Measurements from ENCODE around the gene CABLES1. TPM values are rescaled to one million over a fixed set of nuclear protein-coding genes. Genes with fewer than 3 reads are reported as not detected.

Gene CABLES1
- total and polyA plus RNA-seq, 2 of the 4 experiments (the other 2 are of a cell fraction), result 4.7 to 5.7 TPM

DNA sequence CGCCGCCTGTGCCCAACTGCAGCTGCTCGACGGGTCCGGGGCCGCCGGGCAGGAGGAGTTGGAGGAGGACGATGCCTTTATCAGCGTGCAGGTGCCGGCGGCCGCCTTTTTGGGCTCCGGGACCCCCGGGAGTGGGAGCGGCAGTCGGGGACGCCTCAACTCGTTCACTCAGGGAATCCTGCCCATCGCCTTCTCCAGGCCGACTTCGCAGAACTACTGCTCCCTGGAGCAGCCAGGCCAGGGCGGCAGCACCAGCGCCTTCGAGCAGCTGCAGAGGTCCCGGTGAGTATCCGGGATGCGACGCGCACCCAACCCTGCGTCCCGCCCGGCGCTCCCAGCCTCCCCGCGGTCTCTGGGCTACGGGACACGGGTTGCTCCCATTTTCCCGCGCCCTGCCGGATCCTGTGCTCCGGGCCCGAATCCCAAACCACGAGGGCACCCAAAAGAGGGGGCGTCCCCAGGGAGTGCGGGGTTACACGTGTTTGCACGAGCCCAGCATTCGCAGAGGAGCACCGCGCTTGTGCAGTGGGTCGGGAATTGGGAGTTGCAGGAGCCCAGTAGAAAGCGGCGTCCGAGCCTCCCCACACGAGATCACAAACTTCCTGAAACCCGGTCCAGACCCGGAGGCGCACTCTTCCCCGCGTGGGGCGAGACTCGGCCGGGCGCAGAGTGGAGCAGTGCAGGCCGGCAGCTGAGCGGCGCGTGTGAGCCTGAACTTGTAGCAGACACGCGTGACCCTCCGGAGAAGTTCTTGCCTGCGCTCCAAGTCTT is 1.2 kb downstream of the CABLES1 start:
- H3K23ac ChIP-seq (ENCODE audit: low read depth, low read length), result peak overlapping the region; percentile 48
- 0 out of 2 replicates have a peak overlapping the region, but pooled peaks have one; percentile 24 for H3K56ac ChIP-seq (ENCODE audit: extremely low read depth, insufficient read depth, low read length)
- peak overlapping the region; percentile 22 for H3K18ac ChIP-seq (ENCODE audit: low read depth, low read length)
- in situ Hi-C loops (cut with MboI; ENCODE audit: low sequenced_read_pairs), result loop anchor here (10.0 kb wide), 1 partner anchor 238 kb away; no protein-coding TSS in a partner anchor
- H4K20me1 ChIP-seq (ENCODE audit: insufficient read depth, low read length), result peaks cover 41% of the 10 kb centered on the region
- BruUV-seq (replicated peaks), result no TSS peak
- peak overlapping the region; percentile 78 for H3K4ac ChIP-seq (ENCODE audit: low read depth, low read length)
- H3K4me1 ChIP-seq (ENCODE audit: control insufficient read depth, insufficient read depth, low read length), result peaks cover 20% of the 10 kb centered on the region
- 4% methylated on average over 33 of the region's 72 CpGs; no CpG with 5 or more reads in 1 of the 2 experiments for whole genome bisulfite sequencing, 2 experiments (ENCODE audit: extremely low coverage in 2 of 2, insufficient read length in 1 of 2)
- H2BK120ac ChIP-seq (ENCODE audit: low read depth, low read length), result peak overlapping the region; percentile 51
- peak overlapping the region; percentile 14; the same call in 1 of the 3 replicates for H2BK15ac ChIP-seq (ENCODE audit: low read depth, low read length)
- H2AK5ac ChIP-seq (ENCODE audit: low read depth, low read length), result peak overlapping the region; percentile 48; the same call in 1 of the 2 replicates
- peaks cover 22 to 55% of the 10 kb centered on the region in 2 experiments for H3K79me1 ChIP-seq (ENCODE audit: low read depth in 1 of 2, low read length in 2 of 2)
- dilution Hi-C loops (cut with HindIII; ENCODE audit: low sequenced_read_pairs, unreplicated experiment), result no loop called here
- intact Hi-C loops (cut with micrococcal nuclease), result loop anchor here (5.0 kb wide), 2 partner anchors 71 to 91 kb away; no protein-coding TSS in a partner anchor
- peak overlapping the region; percentile 79 for H3K4me3 ChIP-seq (ENCODE audit: insufficient read depth, low read depth, low read length)
- peak; percentile 63; the same call in 1 of the 2 replicates for TF ChIP-seq MXI1 (IDR thresholded peaks at IDR 0.05; ENCODE audit: borderline replicate concordance, low read depth, low read length)
- TF ChIP-seq CEBPB (IDR thresholded peaks at IDR 0.05; ENCODE audit: low read depth, low read length), result no peak
- peak overlapping the region; percentile 14 for H4K5ac ChIP-seq (ENCODE audit: low read depth, low read length)
- H3K9ac ChIP-seq (ENCODE audit: low read depth, low read length), result peak overlapping the region; percentile 83
- ATAC-seq (ENCODE audit: low read depth) (peak; percentile 47), DNase-seq (no peak)
- peak overlapping the region; percentile 91 for H2AFZ ChIP-seq (replicated peaks; ENCODE audit: low read length, poor library complexity)
- H3K14ac ChIP-seq (replicated peaks; ENCODE audit: low read depth, low read length), result peak overlapping the region; percentile 88
- peak overlapping the region; percentile 20 for H2BK5ac ChIP-seq (ENCODE audit: low read depth, low read length, poor library complexity, severe bottlenecking)
- H3K4me2 ChIP-seq (ENCODE audit: low read depth, low read length), result peak overlapping the region; percentile 86
- peak overlapping the region; percentile 59 for H3K27ac ChIP-seq (ENCODE audit: insufficient read depth, low read length)
- H3K27me3 ChIP-seq (ENCODE audit: control insufficient read depth, insufficient read depth, low read length), result no peaks in the 10 kb centered on the region
- peak overlapping the region; percentile 7 for H4K91ac ChIP-seq (ENCODE audit: insufficient read depth, low read depth, low read length)
- H2AK9ac ChIP-seq (replicated peaks; ENCODE audit: low read depth, low read length, poor library complexity), result peak overlapping the region; percentile 12
- no peak overlapping the region for H2BK20ac ChIP-seq (ENCODE audit: low read depth, low read length)
- H3K36me3 ChIP-seq (ENCODE audit: control insufficient read depth, insufficient read depth, low read length), result peaks cover 5% of the 10 kb centered on the region
- ChIA-PET CTCF (interaction anchor here (0.6 kb wide), 1 partner anchor 155 kb away, joined by 3 read pairs; no protein-coding TSS in a partner anchor), POLR2A (ENCODE audit: unreplicated experiment) (no interaction called here)
- H3K9me1 ChIP-seq (ENCODE audit: insufficient read depth, low read length), result peaks cover 18% of the 10 kb centered on the region
- no peaks in the 10 kb centered on the region for H3K9me3 ChIP-seq (ENCODE audit: control insufficient read depth, insufficient read depth, low read length)
- peak overlapping the region; percentile 31 to 65; a peak in 2 of 4 replicates for H4K8ac ChIP-seq (ENCODE audit: low read depth in 2 of 2, low read length in 2 of 2)
